ENCODE results near the gene MOSPD2. TPM values are rescaled to one million over a fixed set of nuclear protein-coding genes. Genes with fewer than 3 reads are reported as not detected.
A peak's percentile ranks its signal among the peaks of the same experiment; 100 is the strongest.

The MOSPD2 gene
- total and polyA plus RNA-seq, 8 donors = 1.7 to 34.1 (median 5.9) TPM

GRCh38 chrX:14948691-14949090 lies 75.5 kb downstream of the MOSPD2 start:
- Histone ChIP-seq H3K36me3 (no peaks in the 10 kb centered on the region), H3K4me3 (no peak overlapping the region), H3K4me1 (no peaks in the 10 kb centered on the region), H3K27ac (no peak overlapping the region), H3K9me3 (no peaks in the 10 kb centered on the region), H3K27me3 (no peaks in the 10 kb centered on the region)
- TF ChIP-seq, protein P1, sequence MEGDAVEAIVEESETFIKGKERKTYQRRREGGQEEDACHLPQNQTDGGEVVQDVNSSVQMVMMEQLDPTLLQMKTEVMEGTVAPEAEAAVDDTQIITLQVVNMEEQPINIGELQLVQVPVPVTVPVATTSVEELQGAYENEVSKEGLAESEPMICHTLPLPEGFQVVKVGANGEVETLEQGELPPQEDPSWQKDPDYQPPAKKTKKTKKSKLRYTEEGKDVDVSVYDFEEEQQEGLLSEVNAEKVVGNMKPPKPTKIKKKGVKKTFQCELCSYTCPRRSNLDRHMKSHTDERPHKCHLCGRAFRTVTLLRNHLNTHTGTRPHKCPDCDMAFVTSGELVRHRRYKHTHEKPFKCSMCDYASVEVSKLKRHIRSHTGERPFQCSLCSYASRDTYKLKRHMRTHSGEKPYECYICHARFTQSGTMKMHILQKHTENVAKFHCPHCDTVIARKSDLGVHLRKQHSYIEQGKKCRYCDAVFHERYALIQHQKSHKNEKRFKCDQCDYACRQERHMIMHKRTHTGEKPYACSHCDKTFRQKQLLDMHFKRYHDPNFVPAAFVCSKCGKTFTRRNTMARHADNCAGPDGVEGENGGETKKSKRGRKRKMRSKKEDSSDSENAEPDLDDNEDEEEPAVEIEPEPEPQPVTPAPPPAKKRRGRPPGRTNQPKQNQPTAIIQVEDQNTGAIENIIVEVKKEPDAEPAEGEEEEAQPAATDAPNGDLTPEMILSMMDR (IDR thresholded peaks at IDR 0.05) = no peak
- no peak for TF ChIP-seq EP300 (IDR thresholded peaks at IDR 0.05)
- no peak for TF ChIP-seq POLR2A (IDR thresholded peaks at IDR 0.05)
- TF ChIP-seq POLR2AphosphoS5 (IDR thresholded peaks at IDR 0.05) = no peak
- WGBS, 5 donors = 33 to 65% (median 38%) methylated on average over 1 of the region's 1 CpG
- intact Hi-C loops (cut with DNase I; ENCODE audit: low total_unique reads) = no loop called here
- DNase-seq = no peak

- Histone ChIP-seq H3K4me3 (no peak overlapping the region), H3K9me3 (peaks cover 0 to 7% (median 2%) of the 10 kb centered on the region in 4 donors), H3K36me3 (no peaks in the 10 kb centered on the region), H3K4me1 (no peaks in the 10 kb centered on the region), H3K27me3 (no peaks in the 10 kb centered on the region), H3K27ac (no peak overlapping the region)
- peak in 1 of 2 donors; percentile 14 for DNase-seq
- intact Hi-C loops (cut with DNase I; ENCODE audit: low total_unique reads) = no loop called here
- WGBS, 5 donors = 65 to 76% (median 76%) methylated on average over 5 of the region's 5 CpGs
- TF ChIP-seq POLR2AphosphoS5 (IDR thresholded peaks at IDR 0.05) (no peak), POLR2A (IDR thresholded peaks at IDR 0.05) (no peak), EP300 (IDR thresholded peaks at IDR 0.05) (no peak)
- TF ChIP-seq, protein P1 (IDR thresholded peaks at IDR 0.05) = no peak
Measured at GRCh38 chrX:14956813-14957582, 83.8 kb downstream of the MOSPD2 start.

GRCh38 chrX:14963447-14964236 lies 90.4 kb downstream of the MOSPD2 start:
- intact Hi-C loops (cut with DNase I; ENCODE audit: low total_unique reads) = no loop called here
- H3K36me3 ChIP-seq = no peaks in the 10 kb centered on the region
- H3K4me1 ChIP-seq = no peaks in the 10 kb centered on the region
- H3K27ac ChIP-seq = no peak overlapping the region
- H3K27me3 ChIP-seq = no peaks in the 10 kb centered on the region
- 62 to 85% (median 76%) methylated on average over 1 of the region's 1 CpG for WGBS, 5 donors
- TF ChIP-seq POLR2A (IDR thresholded peaks at IDR 0.05) (no peak), EP300 (IDR thresholded peaks at IDR 0.05) (no peak), POLR2AphosphoS5 (IDR thresholded peaks at IDR 0.05) (no peak)
- TF ChIP-seq, protein P1 (IDR thresholded peaks at IDR 0.05) = no peak
- DNase-seq = no peak
- no peak overlapping the region for H3K4me3 ChIP-seq
- no peaks in the 10 kb centered on the region for H3K9me3 ChIP-seq

GRCh38 chrX:14964500-14964899 lies 91.3 kb downstream of the MOSPD2 start:
- no peaks in the 10 kb centered on the region for H3K4me1 ChIP-seq
- H3K27ac ChIP-seq = no peak overlapping the region
- H3K4me3 ChIP-seq = no peak overlapping the region
- no peak for TF ChIP-seq POLR2AphosphoS5 (IDR thresholded peaks at IDR 0.05)
- no peak for TF ChIP-seq EP300 (IDR thresholded peaks at IDR 0.05)
- TF ChIP-seq, protein P1 (IDR thresholded peaks at IDR 0.05) = no peak
- TF ChIP-seq POLR2A (IDR thresholded peaks at IDR 0.05) = no peak
- H3K27me3 ChIP-seq = no peaks in the 10 kb centered on the region
- no peaks in the 10 kb centered on the region for H3K9me3 ChIP-seq
- no peak for DNase-seq
- H3K36me3 ChIP-seq = no peaks in the 10 kb centered on the region
- intact Hi-C loops (cut with DNase I; ENCODE audit: low total_unique reads) = no loop called here
- WGBS, 5 donors = 63 to 83% (median 71%) methylated on average over 1 to 2 of the region's 2 CpGs

Other genes starting within 250 kb of the MOSPD2 start
- gene FANCB, start 352 bp upstream of the MOSPD2 start, total RNA-seq = 1 to 10 TPM in 2 of 5 donors, under 1 TPM in 2, not detected in 1; 0.45 to 5.3 (median 1.1) TPM
- gene FANCB, start 352 bp upstream of the MOSPD2 start, polyA plus RNA-seq = under 1 TPM in 2 of 3 donors, not detected in 1; 0.25 to 0.38 TPM

Data from stomach (tissue), 9 donors.